Adrenal gland (tissue), 12 donors: ENCODE results near the gene NOSTRIN. TPM values are rescaled to one million over a fixed set of nuclear protein-coding genes. Genes with fewer than 3 reads are reported as not detected.

ENCODE experiments used
- DNase-seq, 7 donors: peaks; one replicate each; pipeline ENCODE4 v3.0.0-alpha.2; 2019 to 2020
- H3K27ac ChIP-seq, 5 donors: fragments of 200-600 bp; sonication (generic) in 4 of 5; 1 replicate in 3 of 5; 2 replicates in 2 of 5; pipeline versions ENCODE4 v1.5.1 to v1.8.0; 2016 to 2020; ENCODE audit warnings: mild to moderate bottlenecking in 1 of 5
- H3K27me3 ChIP-seq: fragments of 200-600 bp; 2 replicates; pipeline ENCODE4 v1.8.0; 2021
- H3K36me3 ChIP-seq, 2 donors: fragments of 200-600 bp; replicated peaks in 1 of 2; 1 replicate in 1 of 2; 2 replicates in 1 of 2; pipeline versions ENCODE4 v1.5.1 to v1.8.0; 2018 to 2022
- H3K4me1 ChIP-seq, 2 donors: fragments of 200-600 bp; replicated peaks in 1 of 2; 1 replicate in 1 of 2; 2 replicates in 1 of 2; pipeline versions ENCODE4 v1.5.1 to v1.8.0; 2018 to 2021
- H3K4me3 ChIP-seq, 4 donors: fragments of 200-600 bp; sonication (generic) in 3 of 4; one replicate each; pipeline ENCODE4 v1.5.1; 2016 to 2018
- H3K9me3 ChIP-seq, 3 donors: fragments of 200-600 bp; sonication (generic) in 1 of 3; replicated peaks in 1 of 3; 1 replicate in 2 of 3; 2 replicates in 1 of 3; pipeline versions ENCODE4 v1.5.1 to v1.8.0; 2016 to 2021
- CTCF ChIP-seq, 6 experiments: fragments of 450-650 bp in 4 of 6; fragments of 200-600 bp in 2 of 6; sonication (generic) in 1 of 6; IDR thresholded peaks; 1 replicate in 5 of 6; 2 replicates in 1 of 6; pipeline versions ENCODE4 v1.5.1 to v1.8.0; 2016 to 2021; ENCODE audit warnings: antibody characterized with exemption in 6 of 6, mild to moderate bottlenecking in 2 of 6, moderate library complexity in 1 of 6
- POLR2A ChIP-seq, 2 donors: fragments of 450-650 bp; IDR thresholded peaks; one replicate each; pipeline ENCODE4 v1.6.1; 2017; ENCODE audit warnings: antibody characterized with exemption in 2 of 2, mild to moderate bottlenecking in 2 of 2, moderate library complexity in 1 of 2
- WGBS, 4 donors: extraction: QIAGEN DNeasy Blood & Tissue Kit in 2 of 4; methylation state at CpG; one replicate each; pipeline versions ENCODE4 v1.1.5 to v1.1.7; 2013 to 2017; 5-methylcytosine and 5-hydroxymethylcytosine counted together
- intact Hi-C, 2 donors: fragments of 100-400 bp; cut with DNase I; formaldehyde crosslinking; loops; one replicate each; pipeline versions ENCODE4 v1.14.1 to v1.15.0; 2022 to 2023
- polyA plus RNA-seq, 3 donors: library from polyadenylated mRNA; stranded (reverse); fragments of 200-250 nt in 2 of 3; fragments of 350-450 nt in 1 of 3; fragmentation: Illumina TruSeq in 1 of 3; extraction: RNeasy Lipid Tissue Mini Kit (QIAGEN cat#74804) in 1 of 3; gene quantifications; one replicate each; pipeline ENCODE4 v1.2.3, GENCODE V29; 2013 to 2014
- total RNA-seq, 9 donors: library from RNA; depleted of rRNA in 4 of 9; stranded (reverse); fragments of >200 nt in 4 of 9; fragments of 120-200 nt in 1 of 9; fragmentation: NEBNext Ultra II Directional in 1 of 9; extraction: Animal tissue kit (Norgen Biotek cat#: 25700) in 1 of 9; gene quantifications; one replicate each; pipeline versions ENCODE4 v1.1.0 to v1.2.4, GENCODE V29; 2013 to 2023
- donor health status: healthy with polysubstance abuse.
- donor health status: Bipolar disorder and iron deficiency.
- donor health status: DM: yes; HTN: yes; CAD: no.
- donor health status: DM: no; HTN: no; CAD: no.
- donor health status: DM: no; HTN: no; CAD: no.
- donor health status: DM: yes; HTN: yes; CAD: no.

Gene NOSTRIN
- total and polyA plus RNA-seq, 12 donors, result 13.9 to 134 (median 35.6) TPM

DNA sequence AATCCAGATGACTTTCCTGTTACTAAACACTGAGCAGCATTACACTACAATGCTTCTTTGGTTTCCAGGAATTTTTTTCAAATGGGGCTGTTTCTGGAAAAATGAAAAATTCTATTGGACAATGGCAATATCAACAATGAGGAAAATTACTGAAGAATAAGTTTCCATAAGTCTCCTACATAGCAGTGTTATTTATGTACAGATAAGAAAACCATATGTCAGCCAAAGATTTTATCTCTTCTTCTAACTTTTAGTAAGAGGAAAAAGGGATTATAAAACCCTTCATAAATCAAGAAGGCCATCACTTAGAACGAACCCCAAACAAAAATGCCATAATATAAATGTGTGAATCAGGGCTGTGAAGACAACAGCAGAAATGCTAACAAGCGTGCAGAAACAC lies 31.6 kb upstream of the NOSTRIN start:
- no peaks in the 10 kb centered on the region for H3K27me3 ChIP-seq
- no peak for DNase-seq
- peaks cover 0 to 6% of the 10 kb centered on the region in 2 donors for H3K4me1 ChIP-seq
- intact Hi-C loops, result loop anchor here (5.0 to 10.0 kb wide), 3 partner anchors 74 to 152 kb away; no protein-coding TSS in a partner anchor
- no peaks in the 10 kb centered on the region for H3K36me3 ChIP-seq
- TF ChIP-seq POLR2A (IDR thresholded peaks at IDR 0.05), result no peak
- no peak for TF ChIP-seq CTCF (IDR thresholded peaks at IDR 0.05)
- H3K4me3 ChIP-seq, result no peak overlapping the region
- 63 to 74% (median 66%) methylated on average over 2 of the region's 2 CpGs for WGBS, 4 donors
- no peaks in the 10 kb centered on the region for H3K9me3 ChIP-seq
- H3K27ac ChIP-seq, result no peak overlapping the region

GRCh38 chr2:168772704-168773103 lies 29.7 kb upstream of the NOSTRIN start:
- no peak overlapping the region for H3K27ac ChIP-seq
- no peak overlapping the region for H3K4me3 ChIP-seq
- no peaks in the 10 kb centered on the region for H3K9me3 ChIP-seq
- no peaks in the 10 kb centered on the region for H3K27me3 ChIP-seq
- 88 to 100% (median 96%) methylated on average over 1 of the region's 1 CpG for WGBS, 4 donors
- H3K4me1 ChIP-seq, result peaks cover 0 to 6% of the 10 kb centered on the region in 2 donors
- TF ChIP-seq POLR2A (IDR thresholded peaks at IDR 0.05), result no peak
- TF ChIP-seq CTCF (IDR thresholded peaks at IDR 0.05), result no peak
- intact Hi-C loops, result loop anchor here (5.0 to 10.0 kb wide), 3 partner anchors 72 to 150 kb away; no protein-coding TSS in a partner anchor
- H3K36me3 ChIP-seq, result no peaks in the 10 kb centered on the region
- no peak for DNase-seq

DNA sequence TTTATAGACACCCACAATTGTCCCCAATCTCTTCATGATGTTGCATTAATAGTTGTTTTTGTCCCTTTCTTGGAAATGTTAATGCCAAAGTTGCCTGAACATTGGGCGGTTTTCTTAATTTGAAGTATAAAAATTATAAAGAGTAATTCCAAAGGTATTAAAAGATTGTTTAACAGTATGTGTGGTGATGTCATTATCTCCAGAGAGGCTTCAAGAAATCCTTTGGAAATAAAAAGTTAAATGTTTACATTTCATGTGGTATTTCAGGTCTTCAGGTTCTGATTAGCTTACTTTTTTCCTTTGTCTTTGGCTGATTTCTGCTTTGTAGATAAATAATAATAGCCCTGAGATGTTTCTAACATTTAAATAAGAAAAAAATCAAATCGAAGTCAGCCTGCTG lies 29.3 kb upstream of the NOSTRIN start:
- TF ChIP-seq CTCF (IDR thresholded peaks at IDR 0.05), result no peak
- no peak for TF ChIP-seq POLR2A (IDR thresholded peaks at IDR 0.05)
- DNase-seq, result no peak
- H3K27me3 ChIP-seq, result no peaks in the 10 kb centered on the region
- H3K4me1 ChIP-seq, result peaks cover 0 to 6% of the 10 kb centered on the region in 2 donors
- intact Hi-C loops, result loop anchor here (5.0 to 10.0 kb wide), 3 partner anchors 72 to 149 kb away; no protein-coding TSS in a partner anchor
- H3K27ac ChIP-seq, result peak overlapping the region in 1 of 5 donors; percentile 37
- no peak overlapping the region for H3K4me3 ChIP-seq
- H3K36me3 ChIP-seq, result no peaks in the 10 kb centered on the region
- 73 to 83% (median 76%) methylated on average over 2 of the region's 2 CpGs for WGBS, 4 donors
- no peaks in the 10 kb centered on the region for H3K9me3 ChIP-seq

- Histone ChIP-seq H3K36me3 (no peaks in the 10 kb centered on the region), H3K27me3 (no peaks in the 10 kb centered on the region), H3K4me1 (peaks cover 0 to 6% of the 10 kb centered on the region in 2 donors), H3K9me3 (no peaks in the 10 kb centered on the region), H3K4me3 (no peak overlapping the region), H3K27ac (peak overlapping the region in 1 of 5 donors; percentile 37)
- intact Hi-C loops, result loop anchor here (5.0 to 10.0 kb wide), 3 partner anchors 71 to 148 kb away; no protein-coding TSS in a partner anchor
- DNase-seq, result peak; percentile 76 to 88 (median 80)
- no peak for TF ChIP-seq POLR2A (IDR thresholded peaks at IDR 0.05)
- peak; percentile 86 to 93 (median 90) for TF ChIP-seq CTCF (IDR thresholded peaks at IDR 0.05)
- WGBS, 4 donors, result 45 to 53% (median 50%) methylated on average over 9 of the region's 9 CpGs
These were observed 28.5 kb upstream of the NOSTRIN start for GRCh38 chr2:168773719-168774521.
